Erythroblast (primary cell): ENCODE measurements around the gene LHX3.

ENCODE experiments used
- GATA1 ChIP-seq: IDR thresholded peaks from 2 replicates; pipeline ENCODE4 v1.6.1; 2011; ENCODE audit warnings: low read depth, mild to moderate bottlenecking, control low read depth, low read length, moderate library complexity
- POLR2A ChIP-seq: IDR thresholded peaks from 2 replicates; pipeline ENCODE4 v1.6.1; 2011; ENCODE audit warnings: mild to moderate bottlenecking, low read length

GRCh38 chr9:136228107-136228875 lies 23.4 kb upstream of the LHX3 start:
- no peak for TF ChIP-seq POLR2A
- TF ChIP-seq GATA1: no peak
